WTC11 (cell line): ENCODE data around the gene ANKDD1B.

Source experiments
- ATF1 ChIP-seq: sonication (generic); formaldehyde crosslinking; IDR thresholded peaks from 2 replicates; pipeline ENCODE4 v1.8.1; 2023; ENCODE audit warnings: mild to moderate bottlenecking, moderate library complexity, missing genetic modification reagents
- ATF3 ChIP-seq: sonication (generic); formaldehyde crosslinking; conservative IDR thresholded peaks from 2 replicates; pipeline ENCODE4 v1.8.1; 2022; ENCODE audit warnings: mild to moderate bottlenecking, missing genetic modification reagents
- CTCF ChIP-seq: fragments of 200-600 bp; IDR thresholded peaks from 2 replicates; pipeline ENCODE4 v1.8.0; 2022; ENCODE audit warnings: antibody characterized with exemption
- E2F4 ChIP-seq: sonication (generic); formaldehyde crosslinking; IDR thresholded peaks from 2 replicates; pipeline ENCODE4 v1.8.1; 2022; ENCODE audit warnings: low read depth, mild to moderate bottlenecking, moderate library complexity, missing genetic modification reagents, borderline replicate concordance
- USF2 ChIP-seq: sonication (generic); formaldehyde crosslinking; IDR thresholded peaks from 2 replicates; pipeline ENCODE4 v1.8.1; 2023; ENCODE audit warnings: mild to moderate bottlenecking, missing genetic modification reagents, moderate library complexity
- ZNF219 ChIP-seq: sonication (generic); formaldehyde crosslinking; IDR thresholded peaks from 2 replicates; pipeline ENCODE4 v1.8.0; 2023; ENCODE audit warnings: missing genetic modification reagents, mild to moderate bottlenecking, borderline replicate concordance

- TF ChIP-seq USF2 (CRISPR knock-in tag) (no peak), CTCF (no peak), ATF3 (CRISPR knock-in tag) (no peak), E2F4 (CRISPR knock-in tag) (no peak), ATF1 (CRISPR knock-in tag) (no peak), ZNF219 (no peak)
These were observed 48.7 kb downstream of the ANKDD1B start for GRCh38 chr5:75659791-75660450.
